GM19372 (cell line): ENCODE measurements around the gene EFNA2.

ENCODE experiments used
- ATAC-seq: cut with Tn5 transposase; IDR thresholded peaks from one replicate; pipeline ENCODE4 v1.9.1; 2021; ENCODE audit warnings: mild to moderate bottlenecking, low read depth, moderate library complexity; ENCODE audit not compliant: unreplicated experiment

EFNA2 gene

GRCh38 chr19:1259876-1260748, 25.6 kb upstream of the EFNA2 start:
- ATAC-seq, result peak; percentile 17

GRCh38 chr19:1260749-1261537, 24.7 kb upstream of the EFNA2 start:
- ATAC-seq, result peak; percentile 65

- no peak for ATAC-seq
Observed at GRCh38 chr19:1261538-1261797, 24.2 kb upstream of the EFNA2 start.

GRCh38 chr19:1261798-1262622, 23.7 kb upstream of the EFNA2 start:
- ATAC-seq, result no peak

- no peak for ATAC-seq
Observed at GRCh38 chr19:1262623-1263123, 23.0 kb upstream of the EFNA2 start.

- no peak for ATAC-seq
Observed at GRCh38 chr19:1263188-1263587, 22.5 kb upstream of the EFNA2 start.

GRCh38 chr19:1264801-1265614, 20.7 kb upstream of the EFNA2 start:
- no peak for ATAC-seq

- ATAC-seq, result no peak
Observed at GRCh38 chr19:1265615-1266128, 20.0 kb upstream of the EFNA2 start.

- ATAC-seq, result peak; percentile 39
Observed at GRCh38 chr19:1266129-1266915, 19.4 kb upstream of the EFNA2 start.

- ATAC-seq, result peak; percentile 17
Observed at GRCh38 chr19:1266916-1267476, 18.7 kb upstream of the EFNA2 start.

GRCh38 chr19:1267477-1268225, 18.0 kb upstream of the EFNA2 start:
- no peak for ATAC-seq

GRCh38 chr19:1268226-1269064, 17.2 kb upstream of the EFNA2 start:
- no peak for ATAC-seq

GRCh38 chr19:1269065-1269477, 16.6 kb upstream of the EFNA2 start, which contains the start of gene CIRBP:
TSS of gene CIRBP (plus strand) at chr19:1269332. CDS start at chr19:1270934, 1,602 bp downstream.
- peak; percentile 55 for ATAC-seq

GRCh38 chr19:1269478-1270212, 16.0 kb upstream of the EFNA2 start:
- ATAC-seq, result peak; percentile 30

GRCh38 chr19:1270213-1270853, 15.3 kb upstream of the EFNA2 start:
- no peak for ATAC-seq
